HG03196 (cell line): Measurements from ENCODE around the gene KLHL34.

Source experiments
- ATAC-seq: cut with Tn5 transposase; IDR thresholded peaks from one replicate; pipeline ENCODE4 v1.9.1; 2021; ENCODE audit not compliant: unreplicated experiment

Gene KLHL34

GRCh38 chrX:21658152-21658737 is at the start of gene KLHL34:
TSS of gene KLHL34 (minus strand) at chrX:21658330. CDS start at chrX:21657788, 542 bp downstream.
- ATAC-seq, result no peak

- ATAC-seq, result no peak
Measured at GRCh38 chrX:21705225-21705624, 47.1 kb upstream of the KLHL34 start.

GRCh38 chrX:21702725-21703124 is 44.6 kb upstream of the KLHL34 start:
- ATAC-seq, result no peak

GRCh38 chrX:21700967-21701366 is 42.8 kb upstream of the KLHL34 start:
- no peak for ATAC-seq

- no peak for ATAC-seq
Measured at GRCh38 chrX:21700275-21700674, 42.1 kb upstream of the KLHL34 start.

GRCh38 chrX:21699136-21699535 is 41.0 kb upstream of the KLHL34 start:
- no peak for ATAC-seq

- ATAC-seq, result no peak
Measured at GRCh38 chrX:21698272-21698671, 40.1 kb upstream of the KLHL34 start.

GRCh38 chrX:21691512-21692018 is 33.4 kb upstream of the KLHL34 start:
- no peak for ATAC-seq

GRCh38 chrX:21683941-21684340 is 25.8 kb upstream of the KLHL34 start:
- ATAC-seq, result no peak

- no peak for ATAC-seq
Measured at GRCh38 chrX:21678048-21678612, 20.0 kb upstream of the KLHL34 start.

GRCh38 chrX:21675931-21676330 is 17.8 kb upstream of the KLHL34 start:
- no peak for ATAC-seq

- no peak for ATAC-seq
Measured at GRCh38 chrX:21674430-21675186, 16.5 kb upstream of the KLHL34 start.

GRCh38 chrX:21666679-21667078 is 8.5 kb upstream of the KLHL34 start:
- no peak for ATAC-seq

- ATAC-seq, result no peak
Measured at GRCh38 chrX:21666252-21666651, 8.1 kb upstream of the KLHL34 start.

GRCh38 chrX:21662761-21663160 is 4.6 kb upstream of the KLHL34 start:
- no peak for ATAC-seq

GRCh38 chrX:21661316-21661715 is 3.2 kb upstream of the KLHL34 start:
- ATAC-seq, result no peak

- ATAC-seq, result no peak
Measured at GRCh38 chrX:21660156-21660555, 2.0 kb upstream of the KLHL34 start.

GRCh38 chrX:21659320-21659719 is 1.2 kb upstream of the KLHL34 start:
- no peak for ATAC-seq

- ATAC-seq, result no peak
Measured at GRCh38 chrX:21658746-21659145, 616 bp upstream of the KLHL34 start.

GRCh38 chrX:21657318-21658151 is 595 bp downstream of the KLHL34 start:
- ATAC-seq, result no peak

- no peak for ATAC-seq
Measured at GRCh38 chrX:21656587-21657317, 1.4 kb downstream of the KLHL34 start.
